ENCODE measurements around the gene ADGRL3.

The ADGRL3 gene
- total RNA-seq, result 0 to 2.0 (median 0.40) reads per million in 4 experiments

- no peak for DNase-seq
Measured at GRCh38 chr4:61200187-61200915, at the start of gene ADGRL3. Gene ADGRL3, plus strand, starts transcription at chr4:61200326.

- no peak for DNase-seq
Measured at GRCh38 chr4:61152433-61152832, 47.7 kb upstream of the ADGRL3 start.

GRCh38 chr4:61160478-61160877 is 39.6 kb upstream of the ADGRL3 start:
- DNase-seq, result no peak

GRCh38 chr4:61162116-61162515 is 38.0 kb upstream of the ADGRL3 start:
- no peak for DNase-seq

- no peak for DNase-seq
Measured at GRCh38 chr4:61173799-61174198, 26.3 kb upstream of the ADGRL3 start.

- DNase-seq, result no peak
Measured at GRCh38 chr4:61175495-61175894, 24.6 kb upstream of the ADGRL3 start.

- no peak for DNase-seq
Measured at GRCh38 chr4:61177367-61177766, 22.8 kb upstream of the ADGRL3 start.

GRCh38 chr4:61180405-61180804 is 19.7 kb upstream of the ADGRL3 start:
- no peak for DNase-seq

- no peak for DNase-seq
Measured at GRCh38 chr4:61182915-61183314, 17.2 kb upstream of the ADGRL3 start.

- DNase-seq, result no peak
Measured at GRCh38 chr4:61185288-61185687, 14.8 kb upstream of the ADGRL3 start.

- DNase-seq, result no peak
Measured at GRCh38 chr4:61192392-61192791, 7.7 kb upstream of the ADGRL3 start.

GRCh38 chr4:61193863-61194262 is 6.3 kb upstream of the ADGRL3 start:
- DNase-seq, result no peak

GRCh38 chr4:61194571-61194970 is 5.6 kb upstream of the ADGRL3 start:
- no peak for DNase-seq

- DNase-seq, result no peak
Measured at GRCh38 chr4:61195101-61195500, 5.0 kb upstream of the ADGRL3 start.

GRCh38 chr4:61198686-61199085 is 1.4 kb upstream of the ADGRL3 start:
- DNase-seq, result no peak

GRCh38 chr4:61199873-61200186 is 296 bp upstream of the ADGRL3 start:
- DNase-seq, result no peak

GRCh38 chr4:61200916-61201526 is 895 bp downstream of the ADGRL3 start:
- no peak for DNase-seq

GRCh38 chr4:61201561-61201960 is 1.4 kb downstream of the ADGRL3 start:
- no peak for DNase-seq

GRCh38 chr4:61201961-61202637 is 2.0 kb downstream of the ADGRL3 start:
- DNase-seq, result no peak

GRCh38 chr4:61202638-61203435 is 2.7 kb downstream of the ADGRL3 start:
- no peak for DNase-seq

GRCh38 chr4:61203436-61203790 is 3.3 kb downstream of the ADGRL3 start:
- DNase-seq, result no peak

GRCh38 chr4:61204353-61205060 is 4.4 kb downstream of the ADGRL3 start:
- no peak for DNase-seq

- no peak for DNase-seq
Measured at GRCh38 chr4:61205066-61205465, 4.9 kb downstream of the ADGRL3 start.

Data from effector CD8-positive, alpha-beta T cell (primary cell).